K562 (cell line): ENCODE measurements around the gene RNF115. TPM values are rescaled to one million over a fixed set of nuclear protein-coding genes. Genes with fewer than 3 reads are reported as not detected.
A peak's percentile ranks its signal among the peaks of the same experiment; 100 is the strongest.

Experiments
- CEBPB ChIP-seq: fragments of 450-650 bp; IDR thresholded peaks from 2 replicates; pipeline ENCODE4 v1.6.1; 2016; ENCODE audit warnings: missing genetic modification characterization, missing compliant biosample characterization
- CHCHD3 ChIP-seq: fragments of 250-450 bp; sonication (Bioruptor Pico); IDR thresholded peaks from 2 replicates; pipeline ENCODE4 v2.1.2; 2022; ENCODE audit warnings: mild to moderate bottlenecking
- E2F3 ChIP-seq: fragments of 250-450 bp; sonication (Bioruptor Pico); IDR thresholded peaks from 2 replicates; pipeline ENCODE4 v1.4.0; 2020; ENCODE audit warnings: mild to moderate bottlenecking
- HNRNPK ChIP-seq: fragments of 200-400 bp; formaldehyde crosslinking; IDR thresholded peaks from one replicate; pipeline ENCODE4 v1.6.1; 2018; ENCODE audit warnings: mild to moderate bottlenecking, low read depth, low read length; ENCODE audit not compliant: poor library complexity, severe bottlenecking
- HNRNPL ChIP-seq: fragments of 200-400 bp; formaldehyde crosslinking; IDR thresholded peaks from 2 replicates; pipeline ENCODE4 v1.6.1; 2017; ENCODE audit warnings: low read depth, mild to moderate bottlenecking, low read length
- ID3 ChIP-seq, 2 experiments: fragments of 250-450 bp in 1 of 2; fragments of 450-650 bp in 1 of 2; sonication (Bioruptor Pico) in 1 of 2; IDR thresholded peaks; 2 replicates each; pipeline versions ENCODE4 v1.6.1 to v1.8.0; 2016 to 2021; ENCODE audit warnings: mild to moderate bottlenecking in 2 of 2, moderate library complexity in 2 of 2, missing compliant biosample characterization in 1 of 2, missing genetic modification characterization in 1 of 2
- LCOR ChIP-seq: sonication (generic); formaldehyde crosslinking; IDR thresholded peaks from 2 replicates; pipeline ENCODE4 v1.8.0; 2022; ENCODE audit warnings: mild to moderate bottlenecking, missing genetic modification reagents
- NCOR1 ChIP-seq: fragments of 450-650 bp; IDR thresholded peaks from 2 replicates; pipeline ENCODE4 v1.6.1; 2016; ENCODE audit warnings: mild to moderate bottlenecking, moderate library complexity
- NR2F6 ChIP-seq: fragments of 450-650 bp; formaldehyde crosslinking; IDR thresholded peaks from 2 replicates; pipeline ENCODE4 v1.4.0; 2020; ENCODE audit warnings: mild to moderate bottlenecking
- PCBP1 ChIP-seq: fragments of 200-400 bp; formaldehyde crosslinking; IDR thresholded peaks from 2 replicates; pipeline ENCODE4 v1.6.1; 2018; ENCODE audit warnings: mild to moderate bottlenecking, low read depth, low read length; ENCODE audit not compliant: poor library complexity, severe bottlenecking
- SAP30 ChIP-seq: fragments of 200-600 bp; sonication (generic); IDR thresholded peaks from 2 replicates; pipeline ENCODE4 v1.6.1; 2012; ENCODE audit warnings: borderline replicate concordance, low read depth, mild to moderate bottlenecking, moderate library complexity, low read length, control low read depth, inconsistent platforms; ENCODE audit not compliant: insufficient read depth, poor library complexity, severe bottlenecking
- SMC3 ChIP-seq: conservative IDR thresholded peaks from 2 replicates; pipeline ENCODE4 v1.6.1; 2011; ENCODE audit warnings: low read depth, low read length, improper control_type of control experiment; ENCODE audit not compliant: insufficient read depth
- TFAM ChIP-seq: fragments of 250-450 bp; sonication (Bioruptor Pico); conservative IDR thresholded peaks from 2 replicates; pipeline ENCODE4 v1.5.0; 2021; ENCODE audit warnings: mild to moderate bottlenecking, moderate library complexity
- XRCC5 ChIP-seq: fragments of 200-400 bp; formaldehyde crosslinking; IDR thresholded peaks from 2 replicates; pipeline ENCODE4 v1.6.1; 2017; ENCODE audit warnings: low read depth, mild to moderate bottlenecking, low read length
- ZBTB34 ChIP-seq: fragments of 250-450 bp; sonication (Bioruptor Pico); IDR thresholded peaks from 2 replicates; pipeline ENCODE4 v1.8.0; 2021; ENCODE audit warnings: mild to moderate bottlenecking, moderate library complexity
- ZNF133 ChIP-seq: fragments of 250-450 bp; sonication (Bioruptor Pico); IDR thresholded peaks from 2 replicates; pipeline ENCODE4 v1.4.0; 2020; ENCODE audit warnings: mild to moderate bottlenecking
- ZNF3 ChIP-seq: fragments of 250-450 bp; sonication (Bioruptor Pico); IDR thresholded peaks from 2 replicates; pipeline ENCODE4 v1.5.0; 2021; ENCODE audit warnings: mild to moderate bottlenecking, moderate library complexity
- ZNF347 ChIP-seq: fragments of 450-650 bp; formaldehyde crosslinking; IDR thresholded peaks from 2 replicates; pipeline ENCODE4 v1.4.0; 2020; ENCODE audit warnings: low read depth, mild to moderate bottlenecking, moderate library complexity
- ZNF445 ChIP-seq: fragments of 250-450 bp; sonication (Bioruptor Pico); IDR thresholded peaks from 2 replicates; pipeline ENCODE4 v1.4.0; 2020; ENCODE audit warnings: low read depth, mild to moderate bottlenecking, moderate library complexity
- ZNF778 ChIP-seq: fragments of 450-650 bp; formaldehyde crosslinking; IDR thresholded peaks from 2 replicates; pipeline ENCODE4 v1.4.0; 2020; ENCODE audit warnings: mild to moderate bottlenecking, moderate library complexity
- ZNF79 ChIP-seq: fragments of 250-450 bp; sonication (Bioruptor Pico); IDR thresholded peaks from 2 replicates; pipeline ENCODE4 v1.4.0; 2020; ENCODE audit warnings: low read depth, mild to moderate bottlenecking, moderate library complexity
- polyA plus RNA-seq, 8 experiments: library from polyadenylated mRNA; depleted of rRNA in 4 of 8; stranded (reverse) in 5 of 8; unstranded in 3 of 8; fragments of >200 nt; fragmentation: Nextera tagmentation in 2 of 8; fragmentation: Illumina TruSeq in 1 of 8; extraction: Ambion mirVana in 2 of 8; extraction: Trizol in 1 of 8; gene quantifications; 2 replicates each; pipeline versions ENCODE4 v1.2.1 to v1.2.3, GENCODE V29; 2011 to 2014; ENCODE audit warnings: inconsistent platforms in 1 of 8, missing spikeins in 1 of 8
- total RNA-seq, 7 experiments: library from RNA; depleted of rRNA in 6 of 7; stranded (reverse); fragments of >200 nt in 6 of 7; fragmentation: Illumina TruSeq in 2 of 7; extraction: Trizol in 2 of 7; gene quantifications; 2 replicates each; pipeline versions ENCODE4 v1.2.1 to v1.2.3, GENCODE V29; 2011 to 2021; ENCODE audit warnings: low replicate concordance in 1 of 7
- TF ChIP-seq, protein P1 (sequence below): fragments of 450-650 bp; formaldehyde crosslinking; IDR thresholded peaks from 2 replicates; pipeline ENCODE4 v1.4.0; 2020; ENCODE audit warnings: mild to moderate bottlenecking, moderate library complexity
- TF ChIP-seq, protein P2 (sequence below): fragments of 250-450 bp; sonication (Bioruptor Pico); IDR thresholded peaks from 2 replicates; pipeline ENCODE4 v1.9.0; 2021; ENCODE audit warnings: mild to moderate bottlenecking
- TF ChIP-seq, protein P3 (sequence below): fragments of 250-450 bp; sonication (Bioruptor Pico); IDR thresholded peaks from 2 replicates; pipeline ENCODE4 v1.4.0; 2020; ENCODE audit warnings: mild to moderate bottlenecking

RNF115 gene
- total and polyA plus RNA-seq, 9 of the 15 experiments (the other 6 are each of a cell fraction or from before 2014, with no cell fraction given): 1.9 to 14.3 (median 9.5) TPM

DNA sequence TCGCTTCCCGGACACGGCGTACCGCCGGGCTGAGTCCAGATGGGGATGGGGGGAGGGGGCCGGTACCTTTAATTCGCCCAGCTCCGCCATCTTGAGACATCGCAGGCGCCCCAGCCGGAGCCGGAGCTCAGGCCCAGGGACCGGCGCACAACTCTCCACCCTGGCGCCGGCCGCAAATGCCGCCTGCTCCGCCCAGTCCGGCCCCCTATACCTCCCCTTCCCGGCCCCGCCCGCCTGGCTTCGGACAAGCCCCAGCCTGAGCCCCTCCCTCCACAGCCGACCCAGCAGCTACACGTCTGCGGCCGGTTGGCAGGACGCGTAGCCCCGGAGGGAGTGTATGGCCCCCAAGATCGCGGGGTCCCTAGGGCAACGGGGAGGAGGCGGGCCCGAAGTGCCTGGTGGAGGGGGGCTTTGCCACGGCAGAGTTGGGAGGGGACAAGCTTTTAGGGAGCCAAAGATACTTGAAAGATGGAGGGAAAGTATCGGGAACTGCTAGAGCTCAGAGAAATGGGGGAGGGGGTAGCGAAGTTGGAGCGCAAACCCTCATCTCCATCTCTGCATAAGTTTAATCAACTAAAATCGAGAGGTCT, 35.1 kb upstream of the RNF115 start, which contains the start of gene PIAS3 (continued):
- no peak for TF ChIP-seq ZBTB34 (CRISPR knock-in tag)
- peak; percentile 9; the same call in 1 of the 2 replicates for TF ChIP-seq E2F3 (CRISPR knock-in tag)
- peak; percentile 85 for TF ChIP-seq PCBP1
- TF ChIP-seq, protein P1, sequence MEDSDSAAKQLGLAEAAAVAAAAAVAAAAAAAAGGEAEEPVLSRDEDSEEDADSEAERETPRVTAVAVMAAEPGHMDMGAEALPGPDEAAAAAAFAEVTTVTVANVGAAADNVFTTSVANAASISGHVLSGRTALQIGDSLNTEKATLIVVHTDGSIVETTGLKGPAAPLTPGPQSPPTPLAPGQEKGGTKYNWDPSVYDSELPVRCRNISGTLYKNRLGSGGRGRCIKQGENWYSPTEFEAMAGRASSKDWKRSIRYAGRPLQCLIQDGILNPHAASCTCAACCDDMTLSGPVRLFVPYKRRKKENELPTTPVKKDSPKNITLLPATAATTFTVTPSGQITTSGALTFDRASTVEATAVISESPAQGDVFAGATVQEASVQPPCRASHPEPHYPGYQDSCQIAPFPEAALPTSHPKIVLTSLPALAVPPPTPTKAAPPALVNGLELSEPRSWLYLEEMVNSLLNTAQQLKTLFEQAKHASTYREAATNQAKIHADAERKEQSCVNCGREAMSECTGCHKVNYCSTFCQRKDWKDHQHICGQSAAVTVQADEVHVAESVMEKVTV (CRISPR knock-in tag): no peak
- TF ChIP-seq ID3 (CRISPR knock-in tag; IDR thresholded peaks at IDR 0.05): no peak
- no peak for TF ChIP-seq ID3 (tag; IDR thresholded peaks at IDR 0.05)
- no peak for TF ChIP-seq NCOR1
- no peak for TF ChIP-seq ZNF445 (CRISPR knock-in tag)
- no peak for TF ChIP-seq NR2F6 (CRISPR knock-in tag)
- TF ChIP-seq ZNF133 (CRISPR knock-in tag): no peak
- 0 out of 2 replicates have a peak, but pooled peaks have one; percentile 66 for TF ChIP-seq XRCC5
- no peak for TF ChIP-seq ZNF3 (CRISPR knock-in tag)
- TF ChIP-seq TFAM: no peak
- TF ChIP-seq ZNF347 (CRISPR knock-in tag): no peak
- TF ChIP-seq, protein P2, sequence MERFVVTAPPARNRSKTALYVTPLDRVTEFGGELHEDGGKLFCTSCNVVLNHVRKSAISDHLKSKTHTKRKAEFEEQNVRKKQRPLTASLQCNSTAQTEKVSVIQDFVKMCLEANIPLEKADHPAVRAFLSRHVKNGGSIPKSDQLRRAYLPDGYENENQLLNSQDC (CRISPR knock-in tag): no peak
- no peak for TF ChIP-seq SAP30
- TF ChIP-seq, protein P3, sequence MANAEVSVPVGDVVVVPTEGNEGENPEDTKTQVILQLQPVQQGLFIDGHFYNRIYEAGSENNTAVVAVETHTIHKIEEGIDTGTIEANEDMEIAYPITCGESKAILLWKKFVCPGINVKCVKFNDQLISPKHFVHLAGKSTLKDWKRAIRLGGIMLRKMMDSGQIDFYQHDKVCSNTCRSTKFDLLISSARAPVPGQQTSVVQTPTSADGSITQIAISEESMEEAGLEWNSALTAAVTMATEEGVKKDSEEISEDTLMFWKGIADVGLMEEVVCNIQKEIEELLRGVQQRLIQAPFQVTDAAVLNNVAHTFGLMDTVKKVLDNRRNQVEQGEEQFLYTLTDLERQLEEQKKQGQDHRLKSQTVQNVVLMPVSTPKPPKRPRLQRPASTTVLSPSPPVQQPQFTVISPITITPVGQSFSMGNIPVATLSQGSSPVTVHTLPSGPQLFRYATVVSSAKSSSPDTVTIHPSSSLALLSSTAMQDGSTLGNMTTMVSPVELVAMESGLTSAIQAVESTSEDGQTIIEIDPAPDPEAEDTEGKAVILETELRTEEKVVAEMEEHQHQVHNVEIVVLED (CRISPR knock-in tag): no peak
- TF ChIP-seq CHCHD3 (CRISPR knock-in tag): no peak
- TF ChIP-seq ZNF79: no peak
- no peak for TF ChIP-seq HNRNPL
- no peak for TF ChIP-seq ZNF778 (CRISPR knock-in tag)
- peak; percentile 73; the same call in 1 of the 2 replicates for TF ChIP-seq LCOR (CRISPR knock-in tag)
- peak; percentile 33 for TF ChIP-seq HNRNPK
- TF ChIP-seq CEBPB (tag): no peak
- TF ChIP-seq SMC3: no peak
